ENCODE measurements around the gene HS3ST2.

GRCh38 chr16:22764662-22765327 lies 49.2 kb upstream of the HS3ST2 start:
- TF ChIP-seq CTCF (IDR thresholded peaks at IDR 0.05), result no peak
- no peak for TF ChIP-seq POLR2A (IDR thresholded peaks at IDR 0.05)

Data from testis (tissue), 2 donors.